ENCODE data around the gene COBL. TPM values are rescaled to one million over a fixed set of nuclear protein-coding genes. Genes with fewer than 3 reads are reported as not detected.

COBL gene
- total and polyA plus RNA-seq, 10 of the 15 experiments (the other 5 are each of a cell fraction or from before 2014, with no cell fraction given): 0.21 TPM; not detected in 9

DNA sequence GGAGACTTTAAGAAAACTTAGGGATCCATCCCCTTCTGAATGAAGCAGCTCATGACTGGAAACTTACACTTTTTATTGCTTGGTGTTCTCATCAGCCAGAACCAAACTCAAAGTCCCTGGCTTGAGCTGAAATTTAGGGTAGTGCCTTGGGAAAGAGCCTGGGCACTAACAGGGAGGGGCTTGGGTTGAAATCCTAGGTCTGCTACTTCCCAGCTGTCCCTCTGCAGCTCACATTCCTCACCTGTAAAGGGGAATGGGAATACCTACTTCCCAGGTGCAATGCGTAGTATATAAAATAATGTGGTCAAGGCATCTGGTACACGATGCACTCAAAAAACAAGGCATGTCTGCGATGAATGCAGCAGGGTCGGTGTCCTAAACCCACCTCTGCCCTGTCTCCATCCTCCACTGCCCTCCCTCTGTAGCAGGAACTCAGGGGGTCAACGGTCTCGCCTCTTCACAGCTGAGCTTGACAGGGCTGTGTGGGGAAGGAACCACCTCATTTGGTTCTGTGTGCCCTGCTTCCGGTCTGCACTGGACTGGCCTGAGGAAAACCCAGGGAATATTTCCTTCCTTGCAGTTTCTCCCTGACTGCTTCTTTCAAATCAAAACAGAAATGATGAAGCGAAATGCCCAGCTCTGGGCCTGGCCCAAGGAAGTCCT is 80.0 kb downstream of the COBL start:
- ChIA-PET RAD21 (ENCODE audit: unreplicated experiment) (no interaction called here), SMC1A (ENCODE audit: uncharacterized antibody, unreplicated experiment) (no interaction called here), CTCF (no interaction called here), POLR2A (no interaction called here)
- in situ Hi-C loops (cut with MboI) (no loop called here), intact Hi-C loops (cut with micrococcal nuclease; ENCODE audit: unreplicated experiment) (no loop called here)
- no peaks in the 10 kb centered on the region for H3K36me3 ChIP-seq (ENCODE audit: control insufficient read depth in 2 of 2, insufficient read depth in 2 of 2, low read length in 1 of 2)
- TF ChIP-seq ATF7 (IDR thresholded peaks at IDR 0.05; ENCODE audit: low read depth) (no peak), JUND (IDR thresholded peaks at IDR 0.05; ENCODE audit: low read depth, low read length) (no peak), TCF12 (IDR thresholded peaks at IDR 0.05; ENCODE audit: low read depth, low read length) (no peak), NKRF (conservative IDR thresholded peaks at IDR 0.05) (no peak), HDAC2 (IDR thresholded peaks at IDR 0.05) (no peak), ZNF207 (IDR thresholded peaks at IDR 0.05; ENCODE audit: borderline replicate concordance) (no peak)
- H3K9ac ChIP-seq (ENCODE audit: control insufficient read depth, insufficient read depth, low read length): no peak overlapping the region
- no peaks in the 10 kb centered on the region; a peak in 1 of 4 replicates for H3K27me3 ChIP-seq (replicated peaks in 1 of 2; ENCODE audit: control insufficient read depth in 2 of 2, insufficient read depth in 2 of 2, low read length in 1 of 2)
- no peak for FAIRE-seq
- no peak overlapping the region for H2AFZ ChIP-seq (ENCODE audit: control insufficient read depth, low read depth, low read length)
- no peak overlapping the region for H3K27ac ChIP-seq (ENCODE audit: control insufficient read depth, insufficient read depth)
- DNase-seq (ENCODE audit: low read depth, low spot score): no peak
- 24% methylated on average over 8 of the region's 8 CpGs for WGBS (ENCODE audit: insufficient coverage, insufficient replicate concordance, low lambda C conversion rate, missing lambda C conversion rate)
- H3K4me1 ChIP-seq (ENCODE audit: control insufficient read depth, insufficient read depth, low read length): no peaks in the 10 kb centered on the region
- no peaks in the 10 kb centered on the region for H3K79me2 ChIP-seq (ENCODE audit: control insufficient read depth, insufficient read depth, low read length)
- H3K4me2 ChIP-seq (ENCODE audit: control insufficient read depth, insufficient read depth): no peak overlapping the region
- no peaks in the 10 kb centered on the region for H4K20me1 ChIP-seq (ENCODE audit: control insufficient read depth, insufficient read depth)
- ATAC-seq: no peak
- H3K4me3 ChIP-seq: no peak overlapping the region
- no TSS peak for BruUV-seq (replicated peaks)
- H3K9me3 ChIP-seq (replicated peaks; ENCODE audit: control insufficient read depth, insufficient read depth, low read length): no peaks in the 10 kb centered on the region

Measured in GM12878 (cell line).